Liver (tissue), 2 donors: ENCODE results near the gene CCDC158.

Source experiments
- ZBTB33 ChIP-seq: IDR thresholded peaks from 2 replicates; pipeline ENCODE4 v1.6.1; 2016; ENCODE audit warnings: antibody characterized with exemption
- TF ChIP-seq, protein P1 (sequence below): fragments of 150-350 bp; IDR thresholded peaks from 2 replicates; pipeline ENCODE4 v1.5.1; 2017; ENCODE audit warnings: improper control_type of control experiment, low read depth, low read length; ENCODE audit not compliant: missing input control
- donor health status: healthy.

DNA sequence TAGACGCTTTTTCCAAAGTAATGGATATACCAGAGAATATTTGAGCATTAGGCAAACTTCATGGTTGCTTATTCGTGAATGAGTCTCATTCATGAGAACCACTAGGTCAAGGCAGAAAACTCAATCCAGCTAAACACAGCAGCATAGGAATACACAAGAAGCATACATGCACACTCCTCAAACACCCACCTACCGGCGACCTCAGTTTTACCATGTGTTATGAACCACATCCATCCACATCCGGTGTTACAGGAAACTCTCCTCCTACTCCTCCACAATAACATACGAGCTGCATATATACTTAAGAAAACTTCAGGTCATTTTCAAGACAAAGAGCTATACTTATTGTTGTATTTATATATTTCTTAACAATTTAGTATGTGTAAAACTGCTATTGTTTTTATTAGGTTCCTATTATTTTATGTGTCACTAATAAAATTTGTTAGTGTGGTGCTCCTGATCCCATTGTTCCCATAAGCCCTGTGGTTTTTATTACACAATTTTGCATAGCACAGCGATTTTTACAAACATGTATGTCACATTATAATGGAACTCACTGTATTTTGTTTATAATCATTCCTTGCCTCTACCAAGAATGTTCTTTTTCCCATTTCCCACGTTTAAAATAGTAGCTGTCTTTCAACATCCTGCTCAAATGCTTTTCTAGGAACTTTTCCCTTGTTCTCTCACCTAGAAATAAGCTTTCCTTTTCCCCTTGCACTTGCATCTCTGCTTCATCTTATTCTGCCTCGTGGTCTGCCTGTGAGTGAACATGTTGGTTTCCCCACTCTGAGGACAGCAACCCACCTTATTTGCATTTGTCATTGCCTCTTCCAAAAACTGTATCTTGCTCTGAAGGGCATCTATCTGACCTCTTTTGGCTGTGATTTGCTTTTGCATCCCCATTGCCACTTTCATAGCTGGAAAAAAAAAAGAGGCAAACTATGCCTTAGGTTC is 66.1 kb downstream of the CCDC158 start:
- TF ChIP-seq, protein P1, sequence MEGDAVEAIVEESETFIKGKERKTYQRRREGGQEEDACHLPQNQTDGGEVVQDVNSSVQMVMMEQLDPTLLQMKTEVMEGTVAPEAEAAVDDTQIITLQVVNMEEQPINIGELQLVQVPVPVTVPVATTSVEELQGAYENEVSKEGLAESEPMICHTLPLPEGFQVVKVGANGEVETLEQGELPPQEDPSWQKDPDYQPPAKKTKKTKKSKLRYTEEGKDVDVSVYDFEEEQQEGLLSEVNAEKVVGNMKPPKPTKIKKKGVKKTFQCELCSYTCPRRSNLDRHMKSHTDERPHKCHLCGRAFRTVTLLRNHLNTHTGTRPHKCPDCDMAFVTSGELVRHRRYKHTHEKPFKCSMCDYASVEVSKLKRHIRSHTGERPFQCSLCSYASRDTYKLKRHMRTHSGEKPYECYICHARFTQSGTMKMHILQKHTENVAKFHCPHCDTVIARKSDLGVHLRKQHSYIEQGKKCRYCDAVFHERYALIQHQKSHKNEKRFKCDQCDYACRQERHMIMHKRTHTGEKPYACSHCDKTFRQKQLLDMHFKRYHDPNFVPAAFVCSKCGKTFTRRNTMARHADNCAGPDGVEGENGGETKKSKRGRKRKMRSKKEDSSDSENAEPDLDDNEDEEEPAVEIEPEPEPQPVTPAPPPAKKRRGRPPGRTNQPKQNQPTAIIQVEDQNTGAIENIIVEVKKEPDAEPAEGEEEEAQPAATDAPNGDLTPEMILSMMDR = no peak
- TF ChIP-seq ZBTB33 = no peak
